Lung microvascular endothelial cell (primary cell): ENCODE measurements around the gene STPG1. TPM values are rescaled to one million over a fixed set of nuclear protein-coding genes. Genes with fewer than 3 reads are reported as not detected.

Experiments
- DNase-seq, 2 donors: peaks; one replicate each; pipeline versions ENCODE4 v3.0.0 to v3.0.0-alpha.2; 2010; ENCODE audit warnings: low read depth in 2 of 2
- total RNA-seq: library from RNA; depleted of rRNA; stranded (reverse); fragments of >200 nt; gene quantifications from 2 replicates; pipeline ENCODE4 v1.2.1, GENCODE V29; 2014

Gene STPG1
- total RNA-seq, 1 donor from 2014 or later, result 2.0 TPM

DNA sequence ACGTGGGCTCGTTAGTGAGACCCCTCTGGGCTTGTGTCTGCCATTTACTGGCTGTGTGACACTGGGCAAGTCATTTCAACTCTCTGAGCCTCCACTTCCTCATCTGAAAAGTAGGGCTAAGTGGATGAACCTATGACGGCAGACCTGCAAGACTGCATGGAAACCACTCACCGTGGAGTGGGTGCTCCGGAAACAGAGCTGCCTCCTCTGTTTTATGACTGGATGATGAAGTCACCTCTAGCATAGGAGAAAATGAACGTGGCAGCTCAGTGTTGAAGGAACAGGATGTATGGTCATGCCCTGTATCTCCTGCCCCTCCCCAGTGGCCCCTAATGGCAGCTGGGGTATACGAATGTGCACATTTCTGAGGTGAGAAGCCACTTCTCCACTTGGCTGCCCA is 40.5 kb downstream of the STPG1 start:
- DNase-seq, result no peak

DNA sequence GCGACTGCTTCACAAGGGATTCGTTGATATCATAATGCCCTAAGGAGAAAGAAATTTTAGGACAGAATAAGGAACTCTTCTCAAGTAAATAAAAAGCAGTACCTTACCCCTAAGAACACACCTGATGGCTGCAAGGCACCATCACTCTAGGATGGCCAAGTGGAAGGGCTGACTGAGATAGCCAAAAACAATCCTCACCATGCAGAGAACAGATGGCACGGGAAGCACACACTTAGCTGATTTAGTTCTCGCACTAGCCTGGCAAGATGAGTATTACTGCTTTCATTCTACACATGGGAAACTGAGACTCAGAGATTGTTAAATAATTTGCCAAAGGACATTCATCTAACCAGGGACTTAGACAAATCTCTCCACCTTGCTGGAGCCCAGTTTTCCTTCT is 43.8 kb downstream of the STPG1 start:
- DNase-seq, result no peak

DNA sequence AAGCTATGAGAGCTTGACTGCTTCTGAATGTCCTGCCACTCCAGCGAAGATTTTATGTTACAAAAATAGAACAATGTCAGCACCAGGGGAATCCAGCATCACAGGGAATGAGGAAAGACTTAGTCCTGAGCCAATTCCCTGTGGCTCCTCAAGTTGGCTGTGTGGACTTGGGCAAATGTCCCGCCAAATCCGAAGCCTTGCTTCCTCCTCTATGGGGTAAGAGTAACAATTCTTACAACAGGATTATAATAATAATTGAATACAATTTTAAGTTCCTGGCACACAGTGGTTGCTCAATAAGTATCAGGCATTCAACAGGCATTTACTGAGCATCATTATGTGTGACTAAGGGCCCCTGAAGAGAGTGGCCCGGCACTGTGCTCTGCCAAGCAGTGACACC is 44.4 kb downstream of the STPG1 start:
- no peak for DNase-seq

DNA sequence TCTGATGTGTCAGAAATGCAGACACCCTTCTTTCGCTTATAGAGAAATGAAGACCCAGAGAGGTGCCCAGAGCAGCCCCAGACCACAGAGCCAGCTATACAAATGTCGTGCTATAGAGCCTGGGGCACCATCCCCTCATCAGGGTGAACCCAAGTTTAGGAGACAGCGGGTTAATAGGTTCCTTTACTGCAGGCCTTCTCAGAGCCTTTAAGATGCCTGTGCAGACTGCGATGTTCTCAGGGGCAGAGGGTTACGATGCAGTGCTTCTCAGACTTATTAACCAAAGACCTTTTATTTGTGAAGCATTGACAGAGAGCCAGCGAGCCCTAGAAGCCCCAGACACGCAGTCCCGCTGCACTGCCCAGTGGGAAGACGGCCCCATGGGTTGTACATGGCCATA is 46.9 kb downstream of the STPG1 start:
- DNase-seq, result no peak

DNA sequence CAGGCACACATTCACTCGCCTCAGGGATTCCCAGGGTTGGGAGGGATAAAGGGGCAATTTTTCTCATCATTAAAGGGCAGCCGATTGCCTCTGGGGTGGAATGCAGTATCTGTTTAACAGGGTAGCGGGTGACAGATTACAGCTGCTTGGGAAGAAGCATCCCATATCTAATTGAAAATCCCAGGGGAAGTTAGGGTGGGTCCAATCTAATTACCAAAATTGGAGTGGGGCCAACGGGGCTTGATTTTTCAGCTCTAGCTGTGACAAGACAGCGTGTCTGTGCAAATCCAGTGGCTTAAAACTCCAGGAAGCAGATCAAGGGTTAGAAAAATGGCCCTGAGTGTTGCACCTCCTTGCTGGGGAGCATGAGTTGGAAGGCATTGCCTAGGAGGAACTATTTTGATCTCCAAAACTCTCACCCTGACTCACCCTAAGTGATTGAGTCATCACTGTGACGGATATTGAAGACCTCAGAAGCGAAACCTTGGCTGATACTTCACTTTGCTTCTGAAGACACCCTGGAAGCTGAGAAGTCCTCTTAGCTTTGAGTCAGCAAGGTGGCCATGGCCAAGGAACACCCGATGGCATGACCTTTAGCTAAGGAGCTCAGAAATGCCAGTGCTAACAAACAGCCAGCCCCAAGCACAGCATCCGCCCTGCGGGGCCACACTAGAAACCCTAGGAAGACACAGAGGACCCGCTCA is 48.5 kb downstream of the STPG1 start:
- peak in 1 of 2 donors; percentile 80 for DNase-seq

DNA sequence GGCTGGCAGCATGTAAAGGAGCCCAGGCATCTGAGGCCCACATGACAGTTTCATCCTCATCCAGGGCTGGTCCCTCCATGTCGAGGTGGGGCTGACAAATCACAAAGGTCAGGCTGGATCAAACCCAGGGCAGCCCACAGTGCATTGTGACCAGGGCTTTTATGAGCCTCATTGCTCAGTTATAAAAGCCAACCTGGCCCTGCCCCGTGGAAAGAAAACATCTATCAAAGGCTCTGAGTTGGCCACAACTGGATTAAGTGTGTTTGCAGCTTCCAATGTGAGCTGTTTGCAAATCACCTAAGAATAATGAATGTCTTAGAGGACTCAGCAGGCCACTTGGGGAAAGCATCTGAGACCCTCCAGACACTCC is 49.0 kb downstream of the STPG1 start:
- DNase-seq, result no peak

DNA sequence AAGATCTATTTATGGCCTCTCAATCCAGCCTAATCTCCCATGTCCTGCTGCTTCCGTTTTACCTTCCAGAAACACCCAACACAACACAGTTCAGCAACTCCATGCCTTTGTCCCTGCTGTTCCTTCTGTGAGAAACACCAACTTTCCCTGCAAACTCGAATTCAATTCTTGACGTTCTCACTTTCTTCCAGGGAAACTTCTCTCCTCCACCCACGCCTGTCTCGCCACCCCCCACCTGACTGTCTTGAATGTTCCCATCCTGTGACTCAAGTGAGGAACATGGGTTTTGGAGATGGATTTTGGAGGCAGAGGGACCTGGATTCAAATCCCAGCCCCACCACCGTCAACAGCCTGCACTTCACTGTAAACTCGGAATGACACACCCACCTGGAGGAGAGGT is 49.6 kb downstream of the STPG1 start:
- DNase-seq, result no peak

DNA sequence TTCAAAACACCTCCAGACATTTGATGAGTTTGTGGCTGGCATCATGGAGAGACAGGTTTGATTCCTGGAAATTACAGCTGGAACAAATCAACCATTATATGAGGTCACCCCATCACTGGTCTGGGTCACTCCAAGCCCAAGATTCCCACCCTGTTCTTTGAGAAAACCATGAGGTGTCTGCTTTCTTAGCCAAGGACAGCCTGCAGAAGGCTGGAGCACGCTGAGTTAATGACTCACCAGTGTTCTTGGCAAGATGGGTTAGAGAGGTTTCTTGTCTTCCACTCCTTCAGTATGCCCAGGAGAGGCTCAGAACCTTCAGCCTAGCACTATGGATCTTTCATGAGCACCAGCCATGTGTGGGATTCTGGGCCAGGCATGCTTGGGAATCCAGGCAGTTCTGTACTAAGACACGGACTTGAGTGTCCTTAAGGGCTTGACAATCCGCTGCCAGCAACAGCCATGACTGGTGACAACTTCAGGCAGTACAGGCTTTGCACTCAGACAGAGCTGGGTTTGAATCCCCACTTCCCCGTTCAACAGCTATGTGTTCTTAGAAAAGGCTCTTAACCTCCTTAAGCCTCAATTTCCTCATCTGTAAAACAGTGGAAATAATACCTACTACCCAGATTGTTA is 50.5 kb downstream of the STPG1 start:
- DNase-seq, result peak in 1 of 2 donors; percentile 80

DNA sequence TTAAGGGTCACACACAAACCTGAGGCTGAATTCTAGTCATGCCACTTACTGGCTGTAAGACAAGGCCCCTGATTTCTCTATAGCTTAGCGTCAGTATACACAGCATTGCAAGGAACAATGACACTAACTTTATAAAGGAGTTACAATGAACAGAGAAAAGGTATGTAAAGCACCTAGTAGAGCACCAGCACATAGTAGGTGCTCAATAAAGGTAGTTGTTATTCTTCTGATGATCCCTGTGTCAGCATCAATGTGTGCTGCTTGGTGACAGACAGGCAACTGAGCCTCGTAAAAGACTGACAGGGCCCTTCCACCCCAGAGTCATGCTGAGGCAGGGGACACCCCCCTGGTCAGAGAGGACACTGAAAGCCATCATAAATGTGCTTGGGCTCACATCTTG is 51.2 kb downstream of the STPG1 start:
- DNase-seq, result no peak

DNA sequence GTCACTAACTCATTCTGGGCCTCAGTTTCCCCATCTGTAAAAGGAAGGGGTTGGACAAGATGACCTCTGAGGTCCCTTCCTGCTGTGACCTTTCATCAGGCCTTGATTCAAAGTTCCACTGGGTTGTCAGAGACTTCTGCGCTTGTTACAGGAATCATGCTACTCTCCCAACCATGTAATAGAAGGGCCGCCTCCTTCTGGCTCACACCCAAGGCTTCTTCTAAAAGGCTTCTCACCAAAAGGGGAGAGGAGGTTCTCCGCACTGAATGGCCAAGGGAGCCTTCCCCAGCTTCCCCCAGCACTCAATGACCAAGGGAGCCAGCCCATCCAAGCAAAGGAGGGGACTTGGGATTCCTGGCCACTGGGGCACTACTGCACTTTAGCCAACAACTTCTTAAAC is 51.8 kb downstream of the STPG1 start:
- DNase-seq, result no peak

DNA sequence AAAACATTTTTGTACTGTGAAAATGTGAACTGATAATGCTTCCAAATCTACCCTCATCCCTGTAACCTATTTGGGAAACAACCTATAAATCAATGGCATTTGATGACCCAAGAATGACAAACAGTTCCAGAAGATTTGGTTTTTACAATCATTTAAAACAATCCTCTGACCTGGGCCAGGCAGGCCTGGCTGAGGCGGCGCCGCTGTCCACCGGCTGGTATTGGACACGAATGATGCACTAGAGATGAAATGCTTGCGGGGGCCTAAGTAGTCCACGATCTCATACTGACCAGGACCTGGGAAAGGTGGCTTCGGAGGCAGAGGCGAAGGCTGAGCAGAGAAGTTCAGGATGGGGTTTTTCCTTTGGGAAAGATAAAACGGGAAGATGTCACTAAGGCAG is 52.9 kb downstream of the STPG1 start:
- DNase-seq, result no peak

DNA sequence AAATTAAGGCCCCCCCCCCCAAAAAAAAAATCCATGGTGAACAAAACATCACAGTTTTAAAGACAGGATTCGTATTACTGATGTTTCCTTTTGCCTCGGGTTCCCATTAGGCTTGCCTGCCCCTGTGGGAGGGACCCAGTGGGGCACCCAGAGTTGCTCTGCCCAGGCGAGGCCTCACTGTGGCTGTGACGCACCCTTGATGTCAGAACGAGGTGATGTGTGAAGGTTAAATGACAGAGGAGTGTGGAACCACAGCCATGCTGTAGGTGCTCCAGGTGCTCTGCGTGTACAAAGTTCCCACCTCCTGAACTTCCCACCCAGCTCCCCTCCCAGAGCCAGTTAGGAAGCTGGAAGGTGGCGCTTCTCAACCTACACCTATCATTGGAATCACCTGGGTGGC is 56.5 kb downstream of the STPG1 start:
- DNase-seq, result no peak

DNA sequence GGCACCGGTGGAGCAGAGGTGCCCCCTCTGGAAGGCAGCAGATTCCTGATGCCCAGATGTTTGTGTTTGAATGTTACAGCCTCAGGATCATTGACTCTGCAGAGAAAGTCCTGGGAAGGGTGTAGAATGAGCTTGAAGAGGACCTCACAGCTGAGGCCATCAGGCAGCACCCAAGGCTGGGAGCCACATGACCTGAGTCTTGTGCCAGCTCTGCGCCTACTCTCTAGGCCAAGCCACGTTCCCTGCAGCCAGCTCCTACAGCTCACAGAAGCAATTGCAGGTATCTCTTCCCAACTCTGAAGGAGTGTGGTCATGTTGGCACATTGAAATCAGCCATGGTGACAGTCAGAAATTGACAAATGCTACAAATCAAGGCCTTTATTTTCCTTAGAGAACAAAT is 58.1 kb downstream of the STPG1 start:
- no peak for DNase-seq

DNA sequence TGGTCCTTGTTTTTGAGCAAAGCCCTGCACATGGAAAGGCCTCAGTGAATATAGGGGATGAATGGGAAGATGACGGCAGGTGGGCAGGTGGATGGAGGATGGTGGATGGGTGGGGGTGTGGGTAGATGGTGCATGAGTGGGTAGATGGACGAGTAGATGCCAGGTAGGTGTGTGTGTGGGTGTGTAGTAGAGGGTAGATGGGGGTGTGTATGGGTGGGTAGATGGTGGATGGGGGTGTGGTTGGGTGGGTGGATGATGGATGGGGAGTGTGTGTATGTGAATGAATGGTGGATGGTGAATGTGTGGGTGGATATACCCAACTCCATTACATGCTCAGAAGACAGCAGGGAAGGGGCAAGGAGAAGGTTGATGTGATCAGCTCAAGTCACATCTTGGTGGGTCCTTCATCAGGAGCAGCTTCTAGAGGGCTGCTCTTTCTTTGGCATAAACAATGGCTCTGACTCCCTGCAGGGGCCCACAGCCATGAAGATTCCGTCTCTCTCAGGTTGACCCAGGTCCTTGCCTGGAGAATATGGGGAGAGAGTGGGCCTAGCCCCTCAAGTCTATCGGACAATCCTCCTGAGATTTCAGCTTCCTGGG is 60.2 kb downstream of the STPG1 start:
- DNase-seq, result no peak

DNA sequence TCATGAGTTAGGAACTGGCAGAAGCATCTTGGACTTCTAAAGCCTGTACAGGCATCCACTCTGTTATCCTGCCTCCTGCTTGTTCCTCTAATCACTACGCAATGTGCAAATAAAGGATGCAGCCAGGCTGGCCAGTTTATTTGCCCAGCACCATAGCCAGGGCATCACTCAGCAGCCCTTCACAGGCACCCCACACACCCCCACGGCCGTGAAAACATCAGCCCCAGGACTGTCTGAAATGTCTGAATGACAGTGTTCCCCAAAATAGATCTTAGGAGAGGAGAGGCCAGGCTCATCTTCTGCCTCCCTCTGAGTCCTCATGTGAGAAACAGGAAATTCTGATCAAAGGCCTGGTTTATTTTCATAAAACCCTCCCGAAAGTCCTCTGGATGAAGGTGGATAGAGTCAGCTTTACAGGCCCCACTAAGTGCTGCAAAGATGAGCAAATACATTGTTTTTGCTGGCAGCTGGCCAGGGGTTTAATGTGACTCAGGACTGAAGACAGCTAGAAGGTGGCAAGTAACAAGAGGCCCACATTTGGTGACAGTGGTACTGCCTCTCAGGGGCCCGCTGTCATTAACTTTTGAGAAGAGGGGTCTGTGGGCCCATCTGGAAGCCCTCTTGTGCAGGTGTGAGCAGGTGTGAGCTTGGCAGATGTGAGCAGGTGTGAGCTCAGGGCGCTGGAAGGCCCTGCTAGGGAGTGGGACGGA is 61.5 kb downstream of the STPG1 start:
- DNase-seq, result peak in 1 of 2 donors; percentile 22

DNA sequence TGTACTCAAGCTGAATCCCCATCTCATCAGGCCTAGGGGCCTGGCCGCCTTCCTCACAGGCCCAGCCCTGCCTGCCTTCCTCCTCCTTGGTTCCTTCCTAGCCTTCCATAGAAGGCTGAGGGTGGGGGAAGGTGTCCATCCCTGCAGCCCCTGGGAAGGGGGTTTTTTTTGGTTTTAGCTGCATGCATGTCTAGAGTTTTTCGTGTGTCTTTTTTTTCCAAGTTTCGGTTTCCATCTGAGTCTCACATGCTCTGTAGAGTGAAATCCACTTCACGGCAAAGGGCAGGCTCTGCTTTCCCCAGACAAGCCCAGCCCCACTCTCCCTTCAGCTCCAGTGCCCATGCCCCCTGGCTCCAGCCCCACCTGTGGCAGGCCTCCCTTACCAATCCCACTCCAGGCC is 62.3 kb downstream of the STPG1 start:
- DNase-seq, result no peak

DNA sequence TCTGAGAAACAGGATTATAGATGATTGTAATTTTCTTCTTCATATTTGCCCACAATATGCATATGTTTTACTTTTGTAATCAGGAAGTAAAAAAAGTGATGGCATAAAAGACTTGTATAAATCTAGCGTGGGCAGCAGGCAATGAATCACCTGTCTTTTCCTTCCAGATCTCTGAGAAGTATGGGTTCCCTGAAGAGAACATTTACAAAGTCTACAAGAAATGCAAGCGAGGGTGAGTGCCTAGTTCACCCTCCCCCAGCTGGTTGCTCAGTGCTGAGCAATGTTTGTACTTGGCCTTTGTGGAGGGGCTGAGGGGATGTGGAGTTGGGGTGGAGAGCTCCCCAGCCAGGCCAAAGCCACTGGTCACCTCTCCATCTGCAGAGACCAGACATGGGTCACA is 63.7 kb downstream of the STPG1 start:
- DNase-seq, result peak in 1 of 2 donors; percentile 18

DNA sequence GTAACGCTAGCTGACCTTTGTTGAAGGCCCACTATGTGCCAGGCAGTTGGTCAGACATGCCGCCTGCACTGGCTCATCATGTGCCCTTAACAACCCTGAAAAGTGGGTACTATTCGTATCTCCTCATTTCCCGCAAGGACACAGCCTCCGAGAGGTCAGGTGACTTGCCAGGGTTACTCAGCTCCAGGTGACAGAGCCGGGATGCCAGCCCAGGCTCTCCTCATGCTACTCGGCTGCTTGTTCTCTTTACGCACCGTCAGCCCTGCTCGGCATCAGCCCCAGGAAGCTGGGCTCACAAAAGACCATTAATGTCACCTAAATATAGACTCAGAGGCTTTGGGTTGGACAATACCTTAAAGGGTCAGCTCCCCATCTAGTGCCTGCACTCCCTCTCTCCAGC is 65.4 kb downstream of the STPG1 start:
- no peak for DNase-seq

DNA sequence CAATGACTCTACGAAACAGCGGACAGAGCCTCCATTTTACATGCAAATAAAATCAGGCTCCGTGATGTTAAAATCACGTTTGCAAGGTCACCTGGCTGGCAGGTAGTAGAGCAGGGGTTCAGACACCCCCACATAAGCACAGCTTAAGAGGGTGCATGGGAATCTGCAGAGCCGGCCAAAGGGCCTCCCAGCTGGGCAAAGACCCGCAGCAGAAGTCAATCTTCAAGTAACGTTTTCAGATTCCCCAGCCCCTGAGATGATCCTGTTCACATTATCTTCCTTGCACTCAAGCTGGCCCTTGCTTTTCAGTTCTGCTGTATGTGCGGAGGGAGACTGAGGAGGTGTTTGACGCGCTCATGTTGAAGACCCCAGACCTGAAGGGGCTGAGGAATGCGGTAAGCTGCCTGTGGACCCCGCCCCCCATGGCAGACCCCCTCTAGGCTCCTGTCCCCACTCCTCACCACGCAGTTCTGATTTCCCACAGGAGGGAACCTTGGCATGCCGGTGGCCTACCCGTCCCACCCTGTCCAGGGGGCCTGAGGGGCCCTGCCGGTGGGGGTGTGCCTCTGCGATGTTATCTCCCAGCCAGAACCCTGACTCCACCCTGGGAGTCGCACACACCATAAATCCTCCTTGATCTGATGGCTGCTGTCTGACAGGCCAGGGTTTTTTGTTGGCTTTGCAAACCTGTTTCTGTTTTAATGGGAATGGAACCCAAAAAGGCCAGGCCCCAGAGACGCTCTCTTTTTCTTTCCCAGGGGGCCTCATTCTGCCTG is 66.2 kb downstream of the STPG1 start:
- no peak for DNase-seq

DNA sequence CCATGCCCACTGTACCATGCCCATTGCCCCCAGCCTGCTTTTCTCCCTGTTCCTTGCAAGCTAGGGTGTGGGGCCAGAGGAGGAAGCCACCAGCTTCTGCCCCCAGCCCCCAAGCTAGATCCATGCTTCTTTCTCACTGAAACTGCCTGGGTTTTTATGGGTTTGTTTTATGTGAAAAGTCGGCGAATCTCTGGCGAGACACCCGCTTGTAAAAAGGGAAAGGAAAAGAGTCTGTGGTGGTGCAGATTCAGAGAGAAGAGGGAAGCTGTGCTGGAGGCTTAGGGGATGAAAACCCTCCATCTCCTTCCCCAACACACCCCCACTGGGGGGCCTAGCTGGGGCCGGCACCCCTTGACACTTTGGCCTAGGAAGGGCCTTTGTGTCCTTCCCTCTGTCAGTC is 68.2 kb downstream of the STPG1 start:
- DNase-seq, result no peak

DNA sequence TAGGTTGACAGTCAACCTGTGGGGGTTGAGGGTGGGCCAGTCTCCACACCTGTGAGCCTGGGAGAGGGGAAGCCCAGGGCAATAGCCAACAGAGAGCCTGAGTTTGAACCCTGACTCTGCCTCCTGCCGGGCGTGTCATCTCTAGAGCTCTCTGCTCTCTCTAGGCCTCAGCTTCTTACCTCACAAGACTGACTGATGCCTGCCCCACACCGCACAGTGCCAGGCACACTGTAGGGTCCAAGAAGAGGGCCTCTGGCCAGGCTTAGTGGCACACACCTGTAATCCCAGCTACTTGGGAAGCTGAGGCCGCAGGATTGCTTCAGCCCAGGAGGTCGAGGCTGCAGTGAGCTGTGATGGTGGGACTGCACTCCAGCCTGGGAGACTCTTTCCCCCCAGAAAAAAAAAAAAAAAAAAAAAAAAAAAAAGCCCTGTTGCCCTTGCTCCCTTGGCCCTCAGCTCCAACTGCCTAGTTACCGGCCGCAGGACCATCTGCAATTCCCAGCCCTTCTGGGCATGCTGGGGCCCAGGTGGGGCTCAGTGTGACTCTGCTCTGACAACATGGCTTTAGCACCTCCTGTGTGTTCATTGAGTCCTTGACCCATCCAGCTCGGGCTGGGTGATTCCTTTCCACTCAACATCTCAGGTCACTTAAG is 69.4 kb downstream of the STPG1 start:
- no peak for DNase-seq
